ENCODE data around the gene GIMAP5. TPM values are rescaled to one million over a fixed set of nuclear protein-coding genes. Genes with fewer than 3 reads are reported as not detected.

The GIMAP5 gene
- total and polyA plus RNA-seq, 9 of the 15 experiments (the other 6 are each of a cell fraction or from before 2014, with no cell fraction given), result 0.35 TPM; not detected in 8

DNA sequence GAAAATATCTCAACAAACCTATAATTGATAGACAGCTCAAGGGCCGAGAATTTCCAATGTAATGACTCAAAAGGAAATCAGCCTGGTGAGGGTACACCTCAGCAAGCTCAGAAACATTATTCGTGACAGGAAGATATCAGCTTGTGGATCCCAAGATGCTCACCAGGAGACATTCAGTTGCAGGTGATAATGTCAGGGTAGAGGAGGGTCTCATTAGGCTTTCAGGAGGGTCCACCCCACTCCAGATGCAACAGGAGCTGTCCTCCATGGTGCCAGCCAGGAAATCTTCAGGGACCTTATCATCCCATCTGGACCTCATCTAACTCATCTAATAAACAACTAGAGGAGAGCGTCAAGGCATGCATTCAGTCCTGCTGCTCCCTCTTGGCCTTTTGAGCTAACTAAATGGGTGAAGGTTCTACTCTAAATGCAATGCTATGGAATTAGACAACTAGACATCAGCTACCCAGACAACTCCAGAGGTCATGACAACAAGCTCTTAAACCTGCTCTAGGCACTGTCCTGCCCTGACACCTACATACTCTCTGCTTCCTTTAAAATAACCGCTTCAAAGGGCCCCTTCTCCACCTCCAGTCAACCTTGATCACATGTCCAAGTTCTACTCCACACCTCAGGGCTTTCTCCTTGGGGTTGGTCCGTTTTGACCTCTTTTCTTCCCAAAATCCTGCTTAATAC lies 4.3 kb upstream of the GIMAP5 start:
- Histone ChIP-seq H4K20me1 (replicated peaks; ENCODE audit: control insufficient read depth, insufficient read depth, low read length) (no peaks in the 10 kb centered on the region), H2AFZ (ENCODE audit: low read depth, low read length) (no peak overlapping the region), H3K9me3 (replicated peaks; ENCODE audit: control insufficient read depth, insufficient read depth, low read depth, low read length) (no peaks in the 10 kb centered on the region), H3K4me3 (no peak overlapping the region), H3K4me2 (ENCODE audit: insufficient read depth, low read length) (no peak overlapping the region), H3K4me1 (replicated peaks in 1 of 2; ENCODE audit: control insufficient read depth in 2 of 2, insufficient read depth in 2 of 2, low read length in 2 of 2) (no peaks in the 10 kb centered on the region), H3K27me3 (ENCODE audit: control insufficient read depth in 2 of 2, insufficient read depth in 2 of 2, low read length in 2 of 2) (peaks cover 0 to 25% of the 10 kb centered on the region in 2 experiments; a peak in 2 of 5 replicates), H3K36me3 (ENCODE audit: control insufficient read depth, insufficient read depth, low read length) (no peaks in the 10 kb centered on the region), H3K79me2 (ENCODE audit: control insufficient read depth, insufficient read depth, low read length) (no peaks in the 10 kb centered on the region), H3K9me1 (ENCODE audit: control insufficient read depth, insufficient read depth, low read length) (no peaks in the 10 kb centered on the region), H3K27ac (ENCODE audit: extremely low read depth, low read depth, low read length) (no peak overlapping the region), H3K9ac (ENCODE audit: insufficient read depth in 1 of 2, low read depth in 2 of 2, low read length in 2 of 2) (no peak overlapping the region)
- intact Hi-C loops (cut with micrococcal nuclease) (no loop called here), in situ Hi-C loops (cut with MboI) (no loop called here)
- DNase-seq (ENCODE audit: extremely low read depth in 1 of 4, low spot score in 3 of 4) (no peak), FAIRE-seq (no peak), ATAC-seq (no peak)
- POLR2A ChIA-PET, result interaction anchor here (0.6 to 1.2 kb wide), 3 partner anchors 9 to 12 kb away, joined by 3 to 4 read pairs (median 4); no protein-coding TSS in a partner anchor
- WGBS (ENCODE audit: insufficient coverage, low coverage, missing lambda C conversion rate), result 0% methylated on average over 5 of the region's 5 CpGs
- BruUV-seq (replicated peaks), result no TSS peak
- TF ChIP-seq ZNF717 (CRISPR knock-in tag; IDR thresholded peaks at IDR 0.05), result no peak
- no peak for TF ChIP-seq PBX2 (CRISPR knock-in tag; IDR thresholded peaks at IDR 0.05; ENCODE audit: low read depth)
- no peak for TF ChIP-seq PBX2 (tag; conservative IDR thresholded peaks at IDR 0.05; ENCODE audit: low read depth)
- TF ChIP-seq NR2C2 (CRISPR knock-in tag; IDR thresholded peaks at IDR 0.05), result no peak
- TF ChIP-seq NR2C2 (tag; IDR thresholded peaks at IDR 0.05), result no peak
- no peak for TF ChIP-seq HNRNPK (IDR thresholded peaks at IDR 0.05; ENCODE audit: low read depth, low read length, poor library complexity, severe bottlenecking)
- no peak for TF ChIP-seq KDM4B (IDR thresholded peaks at IDR 0.05; ENCODE audit: borderline replicate concordance in 2 of 2, low read depth in 1 of 2)
- TF ChIP-seq ZNF699 (CRISPR knock-in tag; IDR thresholded peaks at IDR 0.05; ENCODE audit: insufficient replicate concordance), result no peak
- no peak for TF ChIP-seq ESRRA (IDR thresholded peaks at IDR 0.05; ENCODE audit: borderline replicate concordance, low read depth)
- no peak for TF ChIP-seq NFATC3 (IDR thresholded peaks at IDR 0.05)
- no peak for TF ChIP-seq MEF2A (IDR thresholded peaks at IDR 0.05; ENCODE audit: control insufficient read depth, low read depth, low read length)
- CTCF ChIA-PET (ENCODE audit: low intra/inter-chr PET ratio), result no interaction called here

All from K562 (cell line).